NCI-H1417 treated with DMSO at 0.1 percent for 48 hours (cell line): ENCODE results near the gene HPD.

ENCODE experiments used
- DNase-seq: peaks from one replicate; lab custom pipeline; 2025; lab: John Stamatoyannopoulos, UW

HPD gene

GRCh38 chr12:121828306-121828705 lies 30.4 kb downstream of the HPD start:
- no peak for DNase-seq

GRCh38 chr12:121827351-121828099 lies 31.1 kb downstream of the HPD start:
- DNase-seq: no peak

GRCh38 chr12:121826318-121827150 lies 32.1 kb downstream of the HPD start:
- no peak for DNase-seq

GRCh38 chr12:121825041-121825523 lies 33.6 kb downstream of the HPD start:
- DNase-seq: no peak

- DNase-seq: no peak
Observed at GRCh38 chr12:121823727-121824115, 34.9 kb downstream of the HPD start.

- no peak for DNase-seq
Observed at GRCh38 chr12:121823101-121823726, 35.4 kb downstream of the HPD start.

- DNase-seq: no peak
Observed at GRCh38 chr12:121822393-121823100, 36.1 kb downstream of the HPD start.

- DNase-seq: no peak
Observed at GRCh38 chr12:121820056-121820455, 38.6 kb downstream of the HPD start.

GRCh38 chr12:121819212-121819949 lies 39.3 kb downstream of the HPD start:
- no peak for DNase-seq

- no peak for DNase-seq
Observed at GRCh38 chr12:121817648-121818043, 41.0 kb downstream of the HPD start.

GRCh38 chr12:121816925-121817647 lies 41.6 kb downstream of the HPD start:
- DNase-seq: no peak

- no peak for DNase-seq
Observed at GRCh38 chr12:121815263-121815662, 43.4 kb downstream of the HPD start.

- no peak for DNase-seq
Observed at GRCh38 chr12:121814429-121815119, 44.1 kb downstream of the HPD start.

- DNase-seq: no peak
Observed at GRCh38 chr12:121813951-121814350, 44.7 kb downstream of the HPD start.

- no peak for DNase-seq
Observed at GRCh38 chr12:121812921-121813896, 45.5 kb downstream of the HPD start.

- DNase-seq: no peak
Observed at GRCh38 chr12:121812320-121812871, 46.3 kb downstream of the HPD start.

- DNase-seq: no peak
Observed at GRCh38 chr12:121811434-121812319, 47.0 kb downstream of the HPD start.
